Neural crest cell (in vitro differentiated cells): ENCODE data around the gene TGFB2. TPM values are rescaled to one million over a fixed set of nuclear protein-coding genes. Genes with fewer than 3 reads are reported as not detected.

ENCODE experiments used
- DNase-seq: peaks from one replicate; pipeline ENCODE4 v3.0.0; 2021; ENCODE audit warnings: low read depth, mixed read lengths, low spot score
- H3K27ac Mint-ChIP-seq: one replicate; pipeline ENCODE4 v1.8.0; 2021; ENCODE audit warnings: mild to moderate bottlenecking, mixed read lengths; ENCODE audit not compliant: unreplicated experiment
- H3K27me3 Mint-ChIP-seq: 2 replicates; pipeline ENCODE4 v1.8.0; 2021; ENCODE audit warnings: low read depth, mild to moderate bottlenecking, mixed read lengths
- H3K36me3 Mint-ChIP-seq: 2 replicates; pipeline ENCODE4 v1.8.0; 2021; ENCODE audit warnings: low read depth, mild to moderate bottlenecking, mixed read lengths
- H3K4me1 Mint-ChIP-seq: 2 replicates; pipeline ENCODE4 v1.8.0; 2021; ENCODE audit warnings: mixed read lengths
- H3K4me3 Mint-ChIP-seq: one replicate; pipeline ENCODE4 v1.8.0; 2021; ENCODE audit warnings: mild to moderate bottlenecking, mixed read lengths
- H3K9me3 Mint-ChIP-seq: 2 replicates; pipeline ENCODE4 v1.8.0; 2021; ENCODE audit warnings: mixed read lengths
- total RNA-seq: library from RNA; stranded (reverse); gene quantifications from 2 replicates; pipeline ENCODE4 v1.2.1, GENCODE V29; 2021
- TF ChIP-seq, protein P1 (sequence below): fragments of 200-600 bp; sonication (generic); conservative IDR thresholded peaks from 2 replicates; pipeline ENCODE4 v1.5.0; 2021; ENCODE audit warnings: antibody characterized with exemption, mild to moderate bottlenecking

Gene TGFB2
- total RNA-seq, 1 donor from 2014 or later, result 11.4 TPM

DNA sequence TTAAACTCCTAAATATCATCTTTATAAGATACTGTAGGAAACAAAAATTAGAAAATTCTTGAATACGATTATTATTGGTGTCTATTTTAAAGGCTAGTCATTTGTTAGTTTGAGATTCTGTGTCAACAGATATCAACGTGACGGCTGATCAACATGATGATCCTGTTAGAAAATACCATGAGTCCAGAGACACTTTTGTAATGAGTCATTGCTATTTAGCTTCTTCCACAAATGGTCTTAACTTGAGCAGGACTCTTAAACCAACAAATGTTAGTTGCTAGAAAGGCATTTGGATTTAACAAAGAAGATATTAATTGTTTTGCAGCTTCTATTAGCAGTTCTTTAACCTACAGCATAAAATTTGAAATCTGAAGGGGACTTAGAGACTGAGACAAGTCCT is 131.2 kb downstream of the TGFB2 start:
- peaks cover 6% of the 10 kb centered on the region for H3K4me1 Mint-ChIP-seq
- no peaks in the 10 kb centered on the region for H3K36me3 Mint-ChIP-seq
- peaks cover 3% of the 10 kb centered on the region for H3K9me3 Mint-ChIP-seq
- DNase-seq, result no peak
- H3K4me3 Mint-ChIP-seq, result no peak overlapping the region
- H3K27me3 Mint-ChIP-seq, result no peaks in the 10 kb centered on the region
- TF ChIP-seq, protein P1, sequence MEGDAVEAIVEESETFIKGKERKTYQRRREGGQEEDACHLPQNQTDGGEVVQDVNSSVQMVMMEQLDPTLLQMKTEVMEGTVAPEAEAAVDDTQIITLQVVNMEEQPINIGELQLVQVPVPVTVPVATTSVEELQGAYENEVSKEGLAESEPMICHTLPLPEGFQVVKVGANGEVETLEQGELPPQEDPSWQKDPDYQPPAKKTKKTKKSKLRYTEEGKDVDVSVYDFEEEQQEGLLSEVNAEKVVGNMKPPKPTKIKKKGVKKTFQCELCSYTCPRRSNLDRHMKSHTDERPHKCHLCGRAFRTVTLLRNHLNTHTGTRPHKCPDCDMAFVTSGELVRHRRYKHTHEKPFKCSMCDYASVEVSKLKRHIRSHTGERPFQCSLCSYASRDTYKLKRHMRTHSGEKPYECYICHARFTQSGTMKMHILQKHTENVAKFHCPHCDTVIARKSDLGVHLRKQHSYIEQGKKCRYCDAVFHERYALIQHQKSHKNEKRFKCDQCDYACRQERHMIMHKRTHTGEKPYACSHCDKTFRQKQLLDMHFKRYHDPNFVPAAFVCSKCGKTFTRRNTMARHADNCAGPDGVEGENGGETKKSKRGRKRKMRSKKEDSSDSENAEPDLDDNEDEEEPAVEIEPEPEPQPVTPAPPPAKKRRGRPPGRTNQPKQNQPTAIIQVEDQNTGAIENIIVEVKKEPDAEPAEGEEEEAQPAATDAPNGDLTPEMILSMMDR, result no peak
- H3K27ac Mint-ChIP-seq, result no peak overlapping the region

DNA sequence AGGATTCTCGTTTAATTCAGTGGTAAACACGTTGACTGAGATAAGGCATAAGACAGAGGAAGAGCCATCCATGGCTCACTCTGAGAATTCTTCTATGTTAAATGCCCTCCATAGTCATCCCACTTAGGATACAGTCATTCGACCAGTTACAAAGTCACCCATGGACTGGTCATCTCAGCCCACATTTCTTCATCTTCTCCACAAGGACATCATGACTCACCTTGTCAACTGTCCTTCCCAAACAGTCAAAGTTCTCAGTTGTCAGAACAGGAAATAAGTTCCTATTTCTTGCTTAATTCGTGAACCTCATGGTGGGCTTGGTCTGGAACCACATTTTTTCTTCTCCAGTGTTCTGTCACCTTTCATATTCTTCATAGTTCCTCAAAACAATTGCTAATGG is 133.2 kb downstream of the TGFB2 start:
- no peaks in the 10 kb centered on the region for H3K36me3 Mint-ChIP-seq
- H3K4me3 Mint-ChIP-seq, result no peak overlapping the region
- peaks cover 6% of the 10 kb centered on the region for H3K4me1 Mint-ChIP-seq
- DNase-seq, result no peak
- H3K9me3 Mint-ChIP-seq, result peaks cover 3% of the 10 kb centered on the region
- H3K27me3 Mint-ChIP-seq, result no peaks in the 10 kb centered on the region
- TF ChIP-seq, protein P1, result no peak
- no peak overlapping the region for H3K27ac Mint-ChIP-seq

DNA sequence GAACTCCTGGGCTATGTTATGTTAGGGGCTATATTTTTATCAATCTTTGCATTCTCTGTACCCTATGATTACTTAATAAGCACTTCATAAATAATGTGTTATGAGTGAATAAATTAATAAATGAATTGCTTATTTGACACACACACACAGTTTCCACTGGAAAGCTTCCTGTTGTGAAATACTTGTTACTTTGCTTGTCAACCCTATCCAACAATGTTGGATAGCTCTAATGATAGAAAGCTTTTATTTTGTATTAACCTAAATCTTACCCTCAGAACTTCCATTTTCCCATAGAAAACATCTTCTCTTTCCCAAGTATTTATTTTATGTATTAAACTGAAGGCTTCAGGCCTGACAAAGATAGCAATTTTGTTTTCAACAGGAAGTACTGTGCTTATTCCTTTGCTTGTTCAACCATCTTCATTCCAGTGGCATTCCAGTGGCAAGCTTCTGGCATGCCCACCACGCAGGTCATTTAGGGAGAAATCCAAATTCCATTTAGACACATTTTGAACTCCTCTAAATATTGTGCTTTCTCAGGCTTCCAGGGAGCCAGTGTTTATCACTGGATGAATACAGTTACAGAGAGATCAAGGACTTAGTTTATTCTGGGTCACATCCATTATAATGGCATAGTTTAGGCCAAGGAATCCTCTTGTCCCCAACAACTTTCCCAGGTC is 134.4 kb downstream of the TGFB2 start:
- H3K36me3 Mint-ChIP-seq, result no peaks in the 10 kb centered on the region
- peaks cover 6% of the 10 kb centered on the region for H3K4me1 Mint-ChIP-seq
- no peak overlapping the region for H3K4me3 Mint-ChIP-seq
- H3K27ac Mint-ChIP-seq, result no peak overlapping the region
- no peaks in the 10 kb centered on the region for H3K27me3 Mint-ChIP-seq
- DNase-seq, result no peak
- H3K9me3 Mint-ChIP-seq, result peaks cover 3% of the 10 kb centered on the region
- TF ChIP-seq, protein P1, result no peak

DNA sequence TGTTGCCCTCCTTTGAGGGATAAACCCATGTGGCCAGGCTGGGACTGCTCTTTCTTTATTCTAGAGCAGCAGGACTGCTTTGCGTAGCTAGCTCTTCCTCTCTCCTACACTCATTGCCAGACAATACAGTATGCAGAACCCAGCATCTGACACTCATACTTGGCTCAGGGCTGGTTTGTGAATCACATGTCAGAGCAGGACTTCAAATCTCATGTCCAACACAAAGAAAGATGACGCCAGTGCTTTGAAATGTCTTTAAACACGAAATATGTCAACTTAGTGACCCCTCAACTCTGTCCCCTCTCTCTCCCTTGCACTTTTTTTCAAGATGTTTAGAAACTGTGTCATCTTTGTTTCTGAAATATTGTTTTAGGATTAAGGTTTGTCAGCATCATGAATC is 135.0 kb downstream of the TGFB2 start:
- Mint-ChIP-seq H3K27ac (no peak overlapping the region), H3K27me3 (no peaks in the 10 kb centered on the region), H3K4me1 (peaks cover 6% of the 10 kb centered on the region), H3K4me3 (no peak overlapping the region), H3K36me3 (no peaks in the 10 kb centered on the region), H3K9me3 (peaks cover 3% of the 10 kb centered on the region)
- no peak for DNase-seq
- TF ChIP-seq, protein P1, result no peak

DNA sequence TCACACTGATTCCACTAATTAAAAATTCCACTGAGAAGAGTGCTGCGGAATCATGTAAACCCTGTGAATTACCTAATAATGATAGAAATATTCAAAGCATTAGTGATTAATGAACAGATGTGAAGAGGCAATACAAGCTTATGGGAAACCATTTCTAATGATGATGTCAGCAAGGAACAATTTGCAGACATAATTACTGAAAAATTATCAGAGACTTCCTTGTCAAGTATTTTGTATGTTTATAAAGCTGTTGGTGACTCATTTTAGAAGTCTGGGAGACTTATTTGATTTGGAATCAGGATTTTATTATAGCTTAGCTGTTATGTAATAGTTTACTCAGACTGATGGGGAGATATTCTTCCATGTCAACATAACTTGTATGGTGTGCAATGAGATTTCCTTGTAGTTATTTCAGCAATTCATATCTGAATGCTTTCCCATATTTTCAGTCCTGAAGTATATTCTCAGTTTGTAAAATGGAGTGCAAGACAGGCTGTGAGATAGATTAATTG is 135.5 kb downstream of the TGFB2 start:
- TF ChIP-seq, protein P1, result no peak
- peaks cover 3% of the 10 kb centered on the region for H3K9me3 Mint-ChIP-seq
- DNase-seq, result no peak
- H3K4me1 Mint-ChIP-seq, result peaks cover 6% of the 10 kb centered on the region
- no peak overlapping the region for H3K27ac Mint-ChIP-seq
- H3K27me3 Mint-ChIP-seq, result no peaks in the 10 kb centered on the region
- no peaks in the 10 kb centered on the region for H3K36me3 Mint-ChIP-seq
- H3K4me3 Mint-ChIP-seq, result no peak overlapping the region
